C4-2B (cell line): ENCODE measurements around the gene MAPK14.

ENCODE experiments used
- ZFX ChIP-seq: fragments of 450-650 bp; IDR thresholded peaks from 2 replicates; pipeline ENCODE4 v1.6.1; 2017
- TF ChIP-seq, protein P1 (sequence below): fragments of 450-650 bp; conservative IDR thresholded peaks from 2 replicates; pipeline ENCODE4 v1.5.1; 2017; ENCODE audit warnings: mild to moderate bottlenecking

- TF ChIP-seq, protein P1, sequence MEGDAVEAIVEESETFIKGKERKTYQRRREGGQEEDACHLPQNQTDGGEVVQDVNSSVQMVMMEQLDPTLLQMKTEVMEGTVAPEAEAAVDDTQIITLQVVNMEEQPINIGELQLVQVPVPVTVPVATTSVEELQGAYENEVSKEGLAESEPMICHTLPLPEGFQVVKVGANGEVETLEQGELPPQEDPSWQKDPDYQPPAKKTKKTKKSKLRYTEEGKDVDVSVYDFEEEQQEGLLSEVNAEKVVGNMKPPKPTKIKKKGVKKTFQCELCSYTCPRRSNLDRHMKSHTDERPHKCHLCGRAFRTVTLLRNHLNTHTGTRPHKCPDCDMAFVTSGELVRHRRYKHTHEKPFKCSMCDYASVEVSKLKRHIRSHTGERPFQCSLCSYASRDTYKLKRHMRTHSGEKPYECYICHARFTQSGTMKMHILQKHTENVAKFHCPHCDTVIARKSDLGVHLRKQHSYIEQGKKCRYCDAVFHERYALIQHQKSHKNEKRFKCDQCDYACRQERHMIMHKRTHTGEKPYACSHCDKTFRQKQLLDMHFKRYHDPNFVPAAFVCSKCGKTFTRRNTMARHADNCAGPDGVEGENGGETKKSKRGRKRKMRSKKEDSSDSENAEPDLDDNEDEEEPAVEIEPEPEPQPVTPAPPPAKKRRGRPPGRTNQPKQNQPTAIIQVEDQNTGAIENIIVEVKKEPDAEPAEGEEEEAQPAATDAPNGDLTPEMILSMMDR, result no peak
- TF ChIP-seq ZFX, result no peak
Observed at GRCh38 chr6:35980991-35981645, 46.5 kb upstream of the MAPK14 start.
